Measurements from ENCODE around the gene SCFD2.

The SCFD2 gene

GRCh38 chr4:52950226-52950625 lies 415.6 kb downstream of the SCFD2 start:
- H3K4me3 Mint-ChIP-seq = no peak overlapping the region
- no peaks in the 10 kb centered on the region for H3K9me3 Mint-ChIP-seq
- no peaks in the 10 kb centered on the region for H3K4me1 Mint-ChIP-seq
- peaks cover 25% of the 10 kb centered on the region for H3K36me3 Mint-ChIP-seq
- no peaks in the 10 kb centered on the region for H3K27me3 Mint-ChIP-seq
- H3K27ac Mint-ChIP-seq = no peak overlapping the region
- no peak for ATAC-seq

- H3K36me3 Mint-ChIP-seq = peaks cover 25% of the 10 kb centered on the region
- no peak overlapping the region for H3K4me3 Mint-ChIP-seq
- ATAC-seq = no peak
- no peaks in the 10 kb centered on the region for H3K27me3 Mint-ChIP-seq
- no peak overlapping the region for H3K27ac Mint-ChIP-seq
- no peaks in the 10 kb centered on the region for H3K4me1 Mint-ChIP-seq
- H3K9me3 Mint-ChIP-seq = no peaks in the 10 kb centered on the region
These were observed 416.5 kb downstream of the SCFD2 start for GRCh38 chr4:52949336-52949735.

GRCh38 chr4:52948057-52948423 lies 417.8 kb downstream of the SCFD2 start:
- Mint-ChIP-seq H3K9me3 (no peaks in the 10 kb centered on the region), H3K27me3 (no peaks in the 10 kb centered on the region), H3K4me1 (no peaks in the 10 kb centered on the region), H3K36me3 (peaks cover 25% of the 10 kb centered on the region), H3K4me3 (no peak overlapping the region), H3K27ac (no peak overlapping the region)
- ATAC-seq = no peak

- no peaks in the 10 kb centered on the region for H3K4me1 Mint-ChIP-seq
- H3K27ac Mint-ChIP-seq = no peak overlapping the region
- no peak for ATAC-seq
- peaks cover 25% of the 10 kb centered on the region for H3K36me3 Mint-ChIP-seq
- H3K4me3 Mint-ChIP-seq = no peak overlapping the region
- H3K9me3 Mint-ChIP-seq = no peaks in the 10 kb centered on the region
- no peaks in the 10 kb centered on the region for H3K27me3 Mint-ChIP-seq
These were observed 418.3 kb downstream of the SCFD2 start for GRCh38 chr4:52947401-52948056.

GRCh38 chr4:52946855-52947254 lies 419.0 kb downstream of the SCFD2 start:
- no peak for ATAC-seq
- no peaks in the 10 kb centered on the region for H3K4me1 Mint-ChIP-seq
- no peak overlapping the region for H3K4me3 Mint-ChIP-seq
- no peak overlapping the region for H3K27ac Mint-ChIP-seq
- no peaks in the 10 kb centered on the region for H3K9me3 Mint-ChIP-seq
- H3K36me3 Mint-ChIP-seq = peaks cover 29% of the 10 kb centered on the region
- H3K27me3 Mint-ChIP-seq = no peaks in the 10 kb centered on the region

GRCh38 chr4:52945982-52946381 lies 419.9 kb downstream of the SCFD2 start:
- Mint-ChIP-seq H3K27ac (no peak overlapping the region), H3K36me3 (peaks cover 24% of the 10 kb centered on the region), H3K4me1 (no peaks in the 10 kb centered on the region)

GRCh38 chr4:52945326-52945898 lies 420.4 kb downstream of the SCFD2 start:
- H3K36me3 Mint-ChIP-seq = peaks cover 18% of the 10 kb centered on the region
- H3K27ac Mint-ChIP-seq = no peak overlapping the region
- H3K9me3 Mint-ChIP-seq = no peaks in the 10 kb centered on the region
- ATAC-seq = no peak
- H3K4me1 Mint-ChIP-seq = no peaks in the 10 kb centered on the region
- H3K4me3 Mint-ChIP-seq = no peak overlapping the region
- H3K27me3 Mint-ChIP-seq = no peaks in the 10 kb centered on the region

More at GRCh38 chr4:52945982-52946381, 419.9 kb downstream of the SCFD2 start:
- no peaks in the 10 kb centered on the region for H3K9me3 Mint-ChIP-seq
- no peak overlapping the region for H3K4me3 Mint-ChIP-seq
- ATAC-seq = no peak
- no peaks in the 10 kb centered on the region for H3K27me3 Mint-ChIP-seq

- H3K4me3 Mint-ChIP-seq = no peak overlapping the region
- no peaks in the 10 kb centered on the region for H3K27me3 Mint-ChIP-seq
- no peaks in the 10 kb centered on the region for H3K4me1 Mint-ChIP-seq
- H3K9me3 Mint-ChIP-seq = no peaks in the 10 kb centered on the region
- ATAC-seq = no peak
- no peak overlapping the region for H3K27ac Mint-ChIP-seq
- peaks cover 12% of the 10 kb centered on the region for H3K36me3 Mint-ChIP-seq
These were observed 422.2 kb downstream of the SCFD2 start for GRCh38 chr4:52943677-52944076.

- H3K4me1 Mint-ChIP-seq = no peaks in the 10 kb centered on the region
- peaks cover 12% of the 10 kb centered on the region for H3K36me3 Mint-ChIP-seq
- no peak for ATAC-seq
These were observed 422.9 kb downstream of the SCFD2 start for GRCh38 chr4:52942936-52943335.

GRCh38 chr4:52941450-52941849 lies 424.4 kb downstream of the SCFD2 start:
- ATAC-seq = no peak
- no peak overlapping the region for H3K4me3 Mint-ChIP-seq
- no peaks in the 10 kb centered on the region for H3K4me1 Mint-ChIP-seq
- H3K27ac Mint-ChIP-seq = no peak overlapping the region
- peaks cover 24% of the 10 kb centered on the region for H3K36me3 Mint-ChIP-seq
- no peaks in the 10 kb centered on the region for H3K9me3 Mint-ChIP-seq
- H3K27me3 Mint-ChIP-seq = no peaks in the 10 kb centered on the region

More at GRCh38 chr4:52942936-52943335, 422.9 kb downstream of the SCFD2 start:
- Mint-ChIP-seq H3K9me3 (no peaks in the 10 kb centered on the region), H3K4me3 (no peak overlapping the region), H3K27ac (no peak overlapping the region), H3K27me3 (no peaks in the 10 kb centered on the region)

GRCh38 chr4:52939739-52940138 lies 426.1 kb downstream of the SCFD2 start:
- no peaks in the 10 kb centered on the region for H3K9me3 Mint-ChIP-seq
- H3K27me3 Mint-ChIP-seq = no peaks in the 10 kb centered on the region
- peaks cover 26% of the 10 kb centered on the region for H3K36me3 Mint-ChIP-seq
- H3K4me3 Mint-ChIP-seq = no peak overlapping the region
- H3K27ac Mint-ChIP-seq = no peak overlapping the region
- no peaks in the 10 kb centered on the region for H3K4me1 Mint-ChIP-seq
- no peak for ATAC-seq

GRCh38 chr4:52939325-52939724 lies 426.5 kb downstream of the SCFD2 start:
- no peak for ATAC-seq
- no peaks in the 10 kb centered on the region for H3K4me1 Mint-ChIP-seq
- H3K27me3 Mint-ChIP-seq = no peaks in the 10 kb centered on the region
- H3K27ac Mint-ChIP-seq = no peak overlapping the region
- H3K9me3 Mint-ChIP-seq = no peaks in the 10 kb centered on the region
- H3K36me3 Mint-ChIP-seq = peaks cover 26% of the 10 kb centered on the region
- no peak overlapping the region for H3K4me3 Mint-ChIP-seq

GRCh38 chr4:52937829-52938228 lies 428.0 kb downstream of the SCFD2 start:
- H3K27ac Mint-ChIP-seq = no peak overlapping the region
- H3K36me3 Mint-ChIP-seq = peaks cover 32% of the 10 kb centered on the region
- no peaks in the 10 kb centered on the region for H3K27me3 Mint-ChIP-seq
- H3K4me1 Mint-ChIP-seq = no peaks in the 10 kb centered on the region
- no peak overlapping the region for H3K4me3 Mint-ChIP-seq
- no peaks in the 10 kb centered on the region for H3K9me3 Mint-ChIP-seq
- ATAC-seq = no peak

- Mint-ChIP-seq H3K9me3 (no peaks in the 10 kb centered on the region), H3K27me3 (no peaks in the 10 kb centered on the region), H3K4me3 (no peak overlapping the region), H3K4me1 (no peaks in the 10 kb centered on the region), H3K27ac (no peak overlapping the region), H3K36me3 (peaks cover 34% of the 10 kb centered on the region)
- no peak for ATAC-seq
These were observed 429.1 kb downstream of the SCFD2 start for GRCh38 chr4:52936729-52937128.

- no peaks in the 10 kb centered on the region for H3K4me1 Mint-ChIP-seq
- peaks cover 46% of the 10 kb centered on the region for H3K36me3 Mint-ChIP-seq
- no peak for ATAC-seq
- no peaks in the 10 kb centered on the region for H3K27me3 Mint-ChIP-seq
- no peaks in the 10 kb centered on the region for H3K9me3 Mint-ChIP-seq
- no peak overlapping the region for H3K27ac Mint-ChIP-seq
- H3K4me3 Mint-ChIP-seq = no peak overlapping the region
These were observed 430.5 kb downstream of the SCFD2 start for GRCh38 chr4:52935317-52935716.

GRCh38 chr4:52933738-52934137 lies 432.1 kb downstream of the SCFD2 start:
- ATAC-seq = no peak
- Mint-ChIP-seq H3K9me3 (no peaks in the 10 kb centered on the region), H3K27ac (no peak overlapping the region), H3K27me3 (no peaks in the 10 kb centered on the region), H3K4me1 (no peaks in the 10 kb centered on the region), H3K36me3 (peaks cover 50% of the 10 kb centered on the region), H3K4me3 (no peak overlapping the region)
